Measurements from ENCODE around the gene TRPV6.

GRCh38 chr7:142874837-142875236, 10.7 kb downstream of the TRPV6 start:
- TF ChIP-seq POLR2A (IDR thresholded peaks at IDR 0.05; ENCODE audit: borderline replicate concordance, extremely low read depth, insufficient read depth, insufficient read length) (no peak), FOSL1 (IDR thresholded peaks at IDR 0.05; ENCODE audit: low read depth) (no peak)
